ENCODE data around the gene CCDC91. TPM values are rescaled to one million over a fixed set of nuclear protein-coding genes. Genes with fewer than 3 reads are reported as not detected.

CCDC91 gene
- total RNA-seq, 1 donor from 2014 or later, result 30.2 TPM

GRCh38 chr12:28500373-28501024 lies 310.2 kb downstream of the CCDC91 start:
- TF ChIP-seq CTCF (IDR thresholded peaks at IDR 0.05), result no peak
- Histone ChIP-seq H3K4me3 (no peak overlapping the region), H3K27me3 (ENCODE audit: low read depth) (no peaks in the 10 kb centered on the region), H3K4me1 (no peaks in the 10 kb centered on the region), H3K9me3 (no peaks in the 10 kb centered on the region), H3K36me3 (no peaks in the 10 kb centered on the region), H3K27ac (no peak overlapping the region)
- intact Hi-C loops (cut with DNase I), result no loop called here
- DNase-seq (no peak), ATAC-seq (no peak)

GRCh38 chr12:28506271-28506670 lies 316.0 kb downstream of the CCDC91 start:
- Histone ChIP-seq H3K4me1 (no peaks in the 10 kb centered on the region), H3K4me3 (no peak overlapping the region), H3K27ac (no peak overlapping the region), H3K9me3 (no peaks in the 10 kb centered on the region), H3K27me3 (ENCODE audit: low read depth) (no peaks in the 10 kb centered on the region), H3K36me3 (no peaks in the 10 kb centered on the region)
- intact Hi-C loops (cut with DNase I), result no loop called here
- TF ChIP-seq CTCF (IDR thresholded peaks at IDR 0.05), result no peak
- no peak for DNase-seq
- no peak for ATAC-seq

GRCh38 chr12:28507033-28507432 lies 316.8 kb downstream of the CCDC91 start:
- no peak for TF ChIP-seq CTCF (IDR thresholded peaks at IDR 0.05)
- Histone ChIP-seq H3K4me1 (no peaks in the 10 kb centered on the region), H3K36me3 (no peaks in the 10 kb centered on the region), H3K27ac (no peak overlapping the region), H3K27me3 (ENCODE audit: low read depth) (no peaks in the 10 kb centered on the region), H3K9me3 (no peaks in the 10 kb centered on the region), H3K4me3 (no peak overlapping the region)
- intact Hi-C loops (cut with DNase I), result no loop called here
- ATAC-seq (no peak), DNase-seq (no peak)

GRCh38 chr12:28507867-28508266 lies 317.6 kb downstream of the CCDC91 start:
- intact Hi-C loops (cut with DNase I), result no loop called here
- no peak for DNase-seq
- Histone ChIP-seq H3K9me3 (no peaks in the 10 kb centered on the region), H3K27ac (no peak overlapping the region), H3K27me3 (ENCODE audit: low read depth) (no peaks in the 10 kb centered on the region), H3K4me1 (no peaks in the 10 kb centered on the region), H3K4me3 (no peak overlapping the region), H3K36me3 (no peaks in the 10 kb centered on the region)
- TF ChIP-seq CTCF (IDR thresholded peaks at IDR 0.05), result no peak
- no peak for ATAC-seq

- Histone ChIP-seq H3K4me1 (no peaks in the 10 kb centered on the region), H3K4me3 (no peak overlapping the region), H3K27ac (no peak overlapping the region), H3K36me3 (no peaks in the 10 kb centered on the region), H3K9me3 (no peaks in the 10 kb centered on the region), H3K27me3 (ENCODE audit: low read depth) (no peaks in the 10 kb centered on the region)
- intact Hi-C loops (cut with DNase I), result no loop called here
- no peak for ATAC-seq
- no peak for TF ChIP-seq CTCF (IDR thresholded peaks at IDR 0.05)
- no peak for DNase-seq
These were observed 322.1 kb downstream of the CCDC91 start for GRCh38 chr12:28512406-28512805.
